HEK293T (cell line): ENCODE measurements around the gene SETD4.

Experiments
- BHLHE40 ChIP-seq: fragments of 450-650 bp; IDR thresholded peaks from 2 replicates; pipeline ENCODE4 v1.6.1; 2016; ENCODE audit warnings: mild to moderate bottlenecking, moderate library complexity, borderline replicate concordance
- CTBP1 ChIP-seq: fragments of 450-650 bp; IDR thresholded peaks from 2 replicates; pipeline ENCODE4 v1.6.1; 2016; ENCODE audit warnings: borderline replicate concordance
- ELF4 ChIP-seq: fragments of 450-650 bp; IDR thresholded peaks from 2 replicates; pipeline ENCODE4 v1.6.1; 2017; ENCODE audit warnings: antibody characterized with exemption
- TARDBP ChIP-seq: fragments of 450-650 bp; IDR thresholded peaks from 2 replicates; pipeline ENCODE4 v1.6.1; 2016

- TF ChIP-seq ELF4 (no peak), CTBP1 (no peak), BHLHE40 (no peak), TARDBP (no peak)
Measured at GRCh38 chr21:36100971-36101641, 40.8 kb upstream of the SETD4 start.
